ENCODE data around the gene MPRIP.

DNA sequence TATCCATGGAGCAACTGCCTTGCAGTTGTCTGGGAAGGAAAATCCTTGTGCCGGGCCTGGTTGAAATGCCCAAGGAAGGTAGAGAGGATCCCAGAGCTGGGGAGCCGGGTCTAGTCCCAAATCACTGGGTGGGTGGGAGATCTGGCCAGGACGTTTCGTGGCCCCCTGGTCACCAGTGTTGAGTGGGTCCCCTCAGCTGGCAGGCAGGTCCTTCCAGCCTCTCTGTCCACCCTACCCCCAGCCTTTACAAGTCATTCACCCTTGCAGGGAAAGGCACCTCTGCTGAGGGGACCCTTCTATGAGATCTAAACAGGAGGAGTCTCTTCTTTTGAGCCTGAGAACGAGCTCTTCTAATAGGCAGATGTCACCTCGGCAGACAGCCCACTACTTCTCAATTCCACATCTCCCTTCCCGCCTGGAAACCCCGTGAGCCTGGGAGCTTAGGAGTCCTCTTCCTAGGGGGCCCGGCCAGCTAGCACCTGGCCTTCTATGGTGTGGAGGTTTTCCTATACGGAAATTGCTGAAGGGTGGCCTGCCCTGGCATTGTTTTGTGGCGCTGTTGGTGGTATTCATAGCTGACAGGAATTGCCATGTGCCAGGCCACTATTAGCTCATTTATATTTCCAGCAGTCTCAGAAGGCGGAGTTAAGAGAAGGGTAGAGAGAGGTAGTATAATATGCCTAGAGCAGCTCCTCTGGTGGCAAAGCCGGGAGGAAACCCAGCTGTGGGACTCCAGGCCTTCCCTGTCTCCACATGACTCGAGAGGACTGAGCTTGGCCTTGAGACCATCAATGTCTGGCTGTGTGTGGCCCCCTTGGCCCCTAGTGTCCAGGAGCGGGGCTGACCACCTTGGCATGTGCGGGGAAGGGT, 13.3 kb downstream of the MPRIP start:
- TF ChIP-seq CTCF (conservative IDR thresholded peaks at IDR 0.05) (no peak), ZFX (IDR thresholded peaks at IDR 0.05) (no peak)
